Mesothelial cell of epicardium (in vitro differentiated cells): ENCODE measurements around the gene HS3ST3B1. TPM values are rescaled to one million over a fixed set of nuclear protein-coding genes. Genes with fewer than 3 reads are reported as not detected.

ENCODE experiments used
- DNase-seq, 2 experiments: peaks; one replicate each; pipeline ENCODE4 v3.0.0; 2021; ENCODE audit warnings: low spot score in 2 of 2; ENCODE audit not compliant: unreplicated experiment in 2 of 2
- H3K27ac Mint-ChIP-seq: 2 replicates; pipeline ENCODE4 v1.8.0; 2021; ENCODE audit warnings: mixed read lengths
- H3K27me3 Mint-ChIP-seq: 2 replicates; pipeline ENCODE4 v1.8.0; 2021; ENCODE audit warnings: low read depth, mixed read lengths
- H3K36me3 Mint-ChIP-seq: 2 replicates; pipeline ENCODE4 v1.8.0; 2021; ENCODE audit warnings: mixed read lengths
- H3K4me1 Mint-ChIP-seq: 2 replicates; pipeline ENCODE4 v1.8.0; 2021; ENCODE audit warnings: mixed read lengths
- H3K4me3 Mint-ChIP-seq: 2 replicates; pipeline ENCODE4 v1.8.0; 2021; ENCODE audit warnings: mild to moderate bottlenecking, moderate library complexity, mixed read lengths
- H3K9me3 Mint-ChIP-seq: 2 replicates; pipeline ENCODE4 v1.8.0; 2021; ENCODE audit warnings: mixed read lengths
- total RNA-seq: library from RNA; stranded (reverse); gene quantifications from 3 replicates; pipeline ENCODE4 v1.2.1, GENCODE V29; 2021
- TF ChIP-seq, protein P1 (sequence below): fragments of 200-600 bp; sonication (generic); IDR thresholded peaks from one replicate; pipeline ENCODE4 v1.5.0; 2021; ENCODE audit warnings: antibody characterized with exemption; ENCODE audit not compliant: unreplicated experiment

HS3ST3B1 gene
- total RNA-seq, 1 donor from 2014 or later, result 9.8 TPM

DNA sequence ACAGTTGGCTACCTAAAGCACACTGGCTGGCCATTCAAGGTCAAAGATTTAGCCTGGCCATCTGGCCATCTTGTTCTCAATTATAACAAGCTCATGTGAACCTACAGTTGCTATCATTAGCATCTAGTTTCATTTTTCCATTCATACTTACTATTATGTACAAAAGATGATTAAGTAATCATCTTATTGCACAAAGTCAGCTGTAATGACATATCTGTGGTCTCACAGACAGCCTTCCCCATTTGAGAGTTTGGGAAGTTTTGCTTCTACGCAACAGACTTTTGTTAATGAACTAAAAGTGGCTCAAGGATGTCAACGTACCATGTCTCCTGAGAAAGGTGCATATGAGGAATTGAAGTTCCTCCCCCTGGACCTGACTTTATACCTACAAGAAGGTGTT, 51.3 kb downstream of the HS3ST3B1 start:
- Mint-ChIP-seq H3K27ac (no peak overlapping the region), H3K27me3 (peaks cover 3% of the 10 kb centered on the region), H3K36me3 (no peaks in the 10 kb centered on the region), H3K9me3 (no peaks in the 10 kb centered on the region), H3K4me3 (no peak overlapping the region), H3K4me1 (peaks cover 6% of the 10 kb centered on the region)
- TF ChIP-seq, protein P1, sequence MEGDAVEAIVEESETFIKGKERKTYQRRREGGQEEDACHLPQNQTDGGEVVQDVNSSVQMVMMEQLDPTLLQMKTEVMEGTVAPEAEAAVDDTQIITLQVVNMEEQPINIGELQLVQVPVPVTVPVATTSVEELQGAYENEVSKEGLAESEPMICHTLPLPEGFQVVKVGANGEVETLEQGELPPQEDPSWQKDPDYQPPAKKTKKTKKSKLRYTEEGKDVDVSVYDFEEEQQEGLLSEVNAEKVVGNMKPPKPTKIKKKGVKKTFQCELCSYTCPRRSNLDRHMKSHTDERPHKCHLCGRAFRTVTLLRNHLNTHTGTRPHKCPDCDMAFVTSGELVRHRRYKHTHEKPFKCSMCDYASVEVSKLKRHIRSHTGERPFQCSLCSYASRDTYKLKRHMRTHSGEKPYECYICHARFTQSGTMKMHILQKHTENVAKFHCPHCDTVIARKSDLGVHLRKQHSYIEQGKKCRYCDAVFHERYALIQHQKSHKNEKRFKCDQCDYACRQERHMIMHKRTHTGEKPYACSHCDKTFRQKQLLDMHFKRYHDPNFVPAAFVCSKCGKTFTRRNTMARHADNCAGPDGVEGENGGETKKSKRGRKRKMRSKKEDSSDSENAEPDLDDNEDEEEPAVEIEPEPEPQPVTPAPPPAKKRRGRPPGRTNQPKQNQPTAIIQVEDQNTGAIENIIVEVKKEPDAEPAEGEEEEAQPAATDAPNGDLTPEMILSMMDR, result no peak
- no peak for DNase-seq

DNA sequence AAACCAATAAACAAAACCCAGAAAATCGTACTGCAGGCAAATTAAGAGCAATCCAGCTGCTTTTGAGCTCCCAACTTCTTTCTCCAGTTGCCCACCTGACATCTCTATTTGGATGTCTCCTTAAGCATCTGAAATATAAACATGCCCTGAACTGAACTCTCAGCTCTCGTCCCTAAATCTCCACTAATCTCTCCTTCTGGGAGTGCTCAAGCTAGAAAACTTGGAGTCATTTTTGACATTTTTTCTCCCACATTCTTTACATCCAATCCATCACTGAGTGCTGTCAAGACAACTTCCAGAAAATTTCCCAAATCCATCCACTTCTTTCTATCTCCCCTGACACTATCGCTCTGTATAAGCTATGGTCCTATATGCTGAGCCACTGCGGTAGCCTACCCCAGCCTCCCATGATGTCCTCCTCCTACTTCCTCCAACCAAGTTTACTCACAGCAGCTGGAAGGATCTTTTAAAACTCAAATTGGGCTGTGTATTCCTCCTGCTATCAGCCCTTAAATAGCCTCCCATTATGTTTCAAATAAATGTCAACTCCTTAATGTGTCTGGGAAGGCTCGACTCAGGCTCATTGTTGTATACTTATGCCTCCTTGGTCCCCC, 53.1 kb downstream of the HS3ST3B1 start:
- Mint-ChIP-seq H3K27ac (no peak overlapping the region), H3K4me1 (peaks cover 6% of the 10 kb centered on the region), H3K4me3 (no peak overlapping the region), H3K36me3 (no peaks in the 10 kb centered on the region), H3K9me3 (no peaks in the 10 kb centered on the region), H3K27me3 (peaks cover 3% of the 10 kb centered on the region)
- no peak for DNase-seq
- TF ChIP-seq, protein P1, result no peak

DNA sequence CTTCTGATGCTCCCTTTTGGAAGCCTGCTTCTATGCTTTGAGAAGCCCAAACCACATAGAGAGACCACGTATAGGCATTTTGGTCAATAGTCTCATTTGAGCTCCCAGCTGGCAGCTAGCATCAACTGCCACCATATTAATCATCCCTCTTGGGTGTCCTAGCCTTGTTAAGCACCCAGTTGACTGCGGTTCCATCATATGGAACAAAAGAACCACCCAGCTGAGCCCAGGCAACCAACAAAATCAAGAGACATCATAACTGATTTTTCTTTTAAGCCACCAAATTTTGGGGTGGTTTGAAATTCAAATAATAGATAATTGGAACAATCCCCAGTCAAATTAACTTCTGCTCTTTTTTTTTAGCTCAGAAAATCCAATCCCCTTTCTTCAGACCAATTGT, 53.9 kb downstream of the HS3ST3B1 start:
- H3K4me1 Mint-ChIP-seq, result peaks cover 6% of the 10 kb centered on the region
- no peaks in the 10 kb centered on the region for H3K9me3 Mint-ChIP-seq
- no peak overlapping the region for H3K27ac Mint-ChIP-seq
- H3K4me3 Mint-ChIP-seq, result no peak overlapping the region
- H3K27me3 Mint-ChIP-seq, result peaks cover 6% of the 10 kb centered on the region
- no peaks in the 10 kb centered on the region for H3K36me3 Mint-ChIP-seq
- no peak for DNase-seq
- TF ChIP-seq, protein P1, result no peak

DNA sequence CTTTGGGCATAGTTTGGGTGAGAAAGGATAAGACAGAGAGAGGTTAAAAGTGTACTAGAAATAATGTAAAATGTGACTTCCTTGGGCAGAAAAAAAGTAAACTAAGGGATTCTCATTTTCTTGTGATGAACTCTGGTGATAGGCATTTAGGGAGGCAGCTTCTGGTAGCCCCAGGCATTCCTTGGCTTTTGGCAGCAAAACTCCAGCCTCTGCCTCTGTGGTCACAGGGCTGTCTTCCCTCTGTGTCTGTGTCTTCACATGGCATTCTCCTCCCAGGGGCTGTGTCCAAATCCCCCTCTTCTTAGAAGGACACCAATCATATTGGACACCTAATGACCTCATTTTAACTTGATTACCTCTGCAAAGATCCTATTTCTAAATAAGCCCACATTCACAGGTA, 54.7 kb downstream of the HS3ST3B1 start:
- no peaks in the 10 kb centered on the region for H3K36me3 Mint-ChIP-seq
- TF ChIP-seq, protein P1, result no peak
- peaks cover 4% of the 10 kb centered on the region for H3K27me3 Mint-ChIP-seq
- peaks cover 6% of the 10 kb centered on the region for H3K4me1 Mint-ChIP-seq
- no peak overlapping the region for H3K27ac Mint-ChIP-seq
- H3K4me3 Mint-ChIP-seq, result no peak overlapping the region
- DNase-seq, result no peak
- H3K9me3 Mint-ChIP-seq, result no peaks in the 10 kb centered on the region

DNA sequence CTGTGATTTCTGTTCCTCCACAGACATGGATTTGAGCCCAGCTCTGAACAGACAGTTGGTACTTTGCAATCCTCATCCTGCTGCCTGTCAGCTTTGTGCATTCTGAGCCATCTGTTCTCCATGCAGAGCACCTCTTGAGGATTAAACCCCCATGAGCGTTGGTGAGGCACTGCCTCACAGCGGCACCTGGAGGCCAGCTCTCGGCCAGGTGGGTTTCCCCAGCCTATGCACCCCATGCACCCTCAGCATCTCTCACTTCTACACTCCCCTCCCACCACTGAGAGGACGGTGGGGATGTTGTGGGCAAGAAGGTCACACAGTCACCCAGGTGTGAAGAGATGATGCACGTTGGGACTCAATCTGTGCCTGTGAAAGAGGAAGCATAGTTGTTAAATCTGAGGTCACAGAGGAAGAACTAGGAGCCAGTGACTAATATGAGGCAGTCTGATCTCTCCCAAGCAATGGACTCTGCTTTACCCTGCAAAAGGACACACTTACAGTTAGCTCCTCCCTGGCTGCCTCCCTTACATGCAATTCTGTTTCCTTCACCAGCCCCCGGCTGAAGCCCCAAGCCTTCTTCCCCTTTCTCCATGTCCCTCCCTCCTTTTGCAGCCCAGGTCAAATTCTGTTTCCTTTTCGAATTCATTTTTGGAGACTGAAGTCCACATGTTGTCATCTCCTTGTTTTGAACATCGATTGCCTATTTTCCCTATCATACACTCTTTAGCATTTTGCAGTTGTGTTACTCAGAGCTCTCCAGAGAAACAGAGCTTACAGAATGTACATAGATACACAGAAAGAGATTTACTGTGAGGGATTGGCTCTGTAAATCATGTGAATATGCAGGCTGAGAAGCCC, 58.5 kb downstream of the HS3ST3B1 start:
- Mint-ChIP-seq H3K9me3 (no peaks in the 10 kb centered on the region), H3K36me3 (no peaks in the 10 kb centered on the region), H3K27me3 (peaks cover 16% of the 10 kb centered on the region), H3K27ac (no peak overlapping the region), H3K4me3 (no peak overlapping the region), H3K4me1 (no peaks in the 10 kb centered on the region)
- DNase-seq, result no peak
- TF ChIP-seq, protein P1, result no peak
